Right lobe of liver (tissue), 4 donors: ENCODE measurements around the gene SHC3.

Source experiments
- CTCF ChIP-seq, 4 donors: fragments of 200-600 bp in 3 of 4; fragments of 450-650 bp in 1 of 4; IDR thresholded peaks; one replicate each; pipeline versions ENCODE4 v1.5.1 to v1.8.0; 2016 to 2022; ENCODE audit warnings: antibody characterized with exemption in 4 of 4, mild to moderate bottlenecking in 2 of 4
- POLR2A ChIP-seq: fragments of 450-650 bp; IDR thresholded peaks from one replicate; pipeline ENCODE4 v1.6.1; 2017; ENCODE audit warnings: antibody characterized with exemption, mild to moderate bottlenecking
- donor health status: DM: no; HTN: no; CAD: no.
- donor health status: DM: no; HTN: no; CAD: no.
- donor health status: DM: no; HTN: yes; CAD: no.

DNA sequence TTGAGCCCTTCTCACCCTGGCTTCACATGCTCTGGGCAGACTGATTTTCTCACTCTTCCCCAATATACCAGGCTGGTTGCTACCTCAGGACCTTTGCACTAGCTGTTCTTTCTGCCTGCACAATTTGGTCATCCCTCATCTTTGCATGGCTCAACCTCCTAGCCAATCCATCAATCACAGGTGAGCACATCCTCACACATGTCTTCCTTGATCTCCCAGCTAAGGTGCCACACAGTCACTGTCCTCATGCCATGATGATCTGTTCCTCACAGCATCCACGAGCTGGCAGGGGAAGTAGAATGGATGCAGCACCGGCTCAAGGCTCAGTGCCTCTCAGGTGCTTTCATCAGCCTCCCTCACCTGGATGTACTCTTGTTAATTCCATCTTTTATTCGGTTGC lies 218.0 kb downstream of the SHC3 start:
- no peak for TF ChIP-seq CTCF (IDR thresholded peaks at IDR 0.05)
- TF ChIP-seq POLR2A, result no peak
